Activated CD4-positive, alpha-beta T cell treated with anti-CD3 and anti-CD28 coated beads, Interleukin-2, amount 10 ng/mL, durations not matched to agents 7 days and 5 days (primary cell): ENCODE data around the gene GIN1. TPM values are rescaled to one million over a fixed set of nuclear protein-coding genes. Genes with fewer than 3 reads are reported as not detected.
"Not testable (repeated sequence)": the region's sequence is repeated elsewhere in the genome, so short reads cannot be mapped to it uniquely, and the experiment has no call there.

Experiments
- CTCF ChIA-PET: fragments of 350-600 bp; sonication (Branson Sonifier 250); formaldehyde crosslinking; loops from one replicate; lab custom pipeline; 2021; ENCODE audit warnings: antibody characterized with exemption; lab: Charles Lee
- POLR2A ChIA-PET: fragments of 350-600 bp; sonication (Branson Sonifier 250); formaldehyde crosslinking; loops from one replicate; lab custom pipeline; 2021; ENCODE audit warnings: antibody characterized with exemption; lab: Charles Lee
- DNase-seq: peaks from one replicate; pipeline ENCODE4 v3.0.0-alpha.2; 2020
- H3K27ac Mint-ChIP-seq: one replicate; pipeline ENCODE4 v1.8.0; 2021; ENCODE audit warnings: mild to moderate bottlenecking, moderate library complexity, mixed read lengths
- H3K27me3 Mint-ChIP-seq: one replicate; pipeline ENCODE4 v1.8.0; 2021; ENCODE audit warnings: mixed read lengths
- H3K36me3 Mint-ChIP-seq: one replicate; pipeline ENCODE4 v1.8.0; 2021; ENCODE audit warnings: low read depth, mixed read lengths
- H3K4me1 Mint-ChIP-seq: one replicate; pipeline ENCODE4 v1.8.0; 2021; ENCODE audit warnings: mixed read lengths
- H3K4me3 Mint-ChIP-seq: one replicate; pipeline ENCODE4 v1.8.0; 2021; ENCODE audit warnings: mild to moderate bottlenecking, moderate library complexity, mixed read lengths
- H3K9me3 Mint-ChIP-seq: one replicate; pipeline ENCODE4 v1.8.0; 2021; ENCODE audit warnings: mixed read lengths
- total RNA-seq, 2 experiments: library from RNA; stranded (reverse); gene quantifications; one replicate each; pipeline ENCODE4 v1.2.3, GENCODE V29; 2021

The GIN1 gene
- total RNA-seq, 2 experiments from 2014 or later: 8.7 to 11.0 TPM

GRCh38 chr5:103060424-103060954 is 59.4 kb downstream of the GIN1 start:
- POLR2A ChIA-PET: no interaction called here
- H3K9me3 Mint-ChIP-seq: peaks cover 2% of the 10 kb centered on the region
- H3K36me3 Mint-ChIP-seq: no peaks in the 10 kb centered on the region
- no peak overlapping the region for H3K27ac Mint-ChIP-seq
- no peaks in the 10 kb centered on the region for H3K4me1 Mint-ChIP-seq
- H3K27me3 Mint-ChIP-seq: peaks cover 4% of the 10 kb centered on the region
- no peak for DNase-seq
- no peak overlapping the region for H3K4me3 Mint-ChIP-seq
- CTCF ChIA-PET: no interaction called here

- peaks cover 4% of the 10 kb centered on the region for H3K27me3 Mint-ChIP-seq
- ChIA-PET POLR2A (no interaction called here), CTCF (no interaction called here)
- peaks cover 2% of the 10 kb centered on the region for H3K9me3 Mint-ChIP-seq
- no peak overlapping the region for H3K27ac Mint-ChIP-seq
- H3K4me3 Mint-ChIP-seq: no peak overlapping the region
- no peaks in the 10 kb centered on the region for H3K36me3 Mint-ChIP-seq
- H3K4me1 Mint-ChIP-seq: no peaks in the 10 kb centered on the region
- DNase-seq: no peak
These were observed 60.4 kb downstream of the GIN1 start for GRCh38 chr5:103059525-103059924.

GRCh38 chr5:103057208-103058130 is 62.5 kb downstream of the GIN1 start:
- POLR2A ChIA-PET: no interaction called here
- peaks cover 2% of the 10 kb centered on the region for H3K9me3 Mint-ChIP-seq
- CTCF ChIA-PET: no interaction called here

GRCh38 chr5:103046706-103047105 is 73.2 kb downstream of the GIN1 start:
- POLR2A ChIA-PET, H3K27me3 Mint-ChIP-seq, H3K27ac Mint-ChIP-seq, DNase-seq, H3K4me3 Mint-ChIP-seq, H3K4me1 Mint-ChIP-seq, CTCF ChIA-PET, H3K9me3 Mint-ChIP-seq, H3K36me3 Mint-ChIP-seq: not testable (repeated sequence)

More at GRCh38 chr5:103057208-103058130, 62.5 kb downstream of the GIN1 start:
- Mint-ChIP-seq H3K4me3 (no peak overlapping the region), H3K36me3 (no peaks in the 10 kb centered on the region), H3K4me1 (no peaks in the 10 kb centered on the region), H3K27me3 (no peaks in the 10 kb centered on the region), H3K27ac (no peak overlapping the region)
- no peak for DNase-seq

- CTCF ChIA-PET: interaction anchor here (0.5 to 1.3 kb wide), 2 partner anchors 32 to 360 kb away, joined by 3 to 4 read pairs; no protein-coding TSS in a partner anchor
- Mint-ChIP-seq H3K9me3 (no peaks in the 10 kb centered on the region), H3K27me3 (peaks cover 10% of the 10 kb centered on the region), H3K4me1 (peaks cover 2% of the 10 kb centered on the region), H3K36me3 (no peaks in the 10 kb centered on the region), H3K4me3 (no peak overlapping the region), H3K27ac (no peak overlapping the region)
- POLR2A ChIA-PET: no interaction called here
- DNase-seq: no peak
These were observed 78.8 kb downstream of the GIN1 start for GRCh38 chr5:103041071-103041676.

- Mint-ChIP-seq H3K4me3 (no peak overlapping the region), H3K4me1 (peaks cover 2% of the 10 kb centered on the region), H3K36me3 (no peaks in the 10 kb centered on the region), H3K27me3 (peaks cover 4% of the 10 kb centered on the region), H3K27ac (no peak overlapping the region), H3K9me3 (no peaks in the 10 kb centered on the region)
- ChIA-PET POLR2A (no interaction called here), CTCF (no interaction called here)
- DNase-seq: no peak
These were observed 82.1 kb downstream of the GIN1 start for GRCh38 chr5:103037673-103038455.

GRCh38 chr5:103036601-103037000 is 83.3 kb downstream of the GIN1 start:
- ChIA-PET CTCF (interaction anchor here (0.9 kb wide), 1 partner anchor 188 kb away, joined by 3 read pairs; no protein-coding TSS in a partner anchor), POLR2A (no interaction called here)
- DNase-seq: no peak
- peaks cover 2% of the 10 kb centered on the region for H3K27me3 Mint-ChIP-seq
- H3K36me3 Mint-ChIP-seq: no peaks in the 10 kb centered on the region
- H3K27ac Mint-ChIP-seq: no peak overlapping the region
- H3K9me3 Mint-ChIP-seq: no peaks in the 10 kb centered on the region
- no peak overlapping the region for H3K4me3 Mint-ChIP-seq
- peaks cover 2% of the 10 kb centered on the region for H3K4me1 Mint-ChIP-seq

Other genes with a start within 250 kb of the GIN1 start
- gene PPIP5K2, start 163 bp upstream of the GIN1 start, total RNA-seq: 10 to 100 TPM; 60.5 to 67.1 TPM
- gene MACIR, start 138.6 kb upstream of the GIN1 start, total RNA-seq: 1 to 10 TPM; 8.2 to 9.0 TPM